ENCODE data around the gene KDR.

Gene KDR

DNA sequence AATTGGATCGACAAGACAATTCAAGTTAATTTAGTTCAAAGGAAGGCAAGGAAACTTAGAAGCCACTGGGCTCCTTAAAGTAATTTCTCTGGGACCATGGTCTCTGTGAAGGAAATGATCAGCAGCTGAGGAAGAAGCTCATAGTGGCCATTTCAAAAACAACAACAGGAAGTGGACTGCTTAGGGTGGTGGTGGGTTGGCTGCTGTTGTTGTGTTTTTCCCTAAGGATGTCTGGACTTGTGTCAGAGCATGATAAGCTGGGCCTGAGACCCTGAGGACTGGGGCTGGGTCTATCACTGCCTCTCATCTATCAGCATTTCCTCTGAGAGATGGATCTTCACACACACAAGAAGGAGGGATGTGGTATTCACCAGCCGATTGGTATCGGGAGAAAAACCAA, 18.3 kb downstream of the KDR start:
- CTCF ChIA-PET = no interaction called here
- H3K4me1 Mint-ChIP-seq = no peaks in the 10 kb centered on the region
- no peak overlapping the region for H3K27ac Mint-ChIP-seq
- no peaks in the 10 kb centered on the region for H3K36me3 Mint-ChIP-seq
- no peaks in the 10 kb centered on the region for H3K27me3 Mint-ChIP-seq
- no peak overlapping the region for H3K4me3 Mint-ChIP-seq
- H3K9me3 Mint-ChIP-seq = no peaks in the 10 kb centered on the region
- DNase-seq = no peak

DNA sequence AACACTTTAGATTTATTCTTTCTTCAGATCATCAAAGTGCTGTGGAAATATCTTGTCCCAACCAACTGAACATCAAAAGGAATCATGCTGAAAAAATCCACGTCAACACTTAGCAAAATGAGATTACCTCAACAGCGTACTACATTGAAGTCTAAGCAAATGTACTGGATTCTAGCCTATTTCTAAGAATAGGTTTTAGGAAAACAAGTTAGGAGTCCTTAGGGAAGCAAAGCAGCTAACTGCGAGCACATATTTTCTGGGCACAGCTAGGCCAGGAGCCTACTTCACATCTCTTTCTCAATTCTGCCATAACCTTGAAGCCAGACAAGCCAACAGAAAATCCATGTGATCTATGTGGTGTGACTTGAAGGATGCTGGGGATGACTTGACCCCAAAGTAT, 22.2 kb downstream of the KDR start:
- H3K4me1 Mint-ChIP-seq = no peaks in the 10 kb centered on the region
- H3K4me3 Mint-ChIP-seq = no peak overlapping the region
- DNase-seq = no peak
- no peaks in the 10 kb centered on the region for H3K9me3 Mint-ChIP-seq
- no peaks in the 10 kb centered on the region for H3K36me3 Mint-ChIP-seq
- H3K27ac Mint-ChIP-seq = no peak overlapping the region
- no peaks in the 10 kb centered on the region for H3K27me3 Mint-ChIP-seq
- CTCF ChIA-PET = interaction anchor here (0.6 kb wide), 1 partner anchor 96 kb away, joined by 3 read pairs; no protein-coding TSS in a partner anchor

DNA sequence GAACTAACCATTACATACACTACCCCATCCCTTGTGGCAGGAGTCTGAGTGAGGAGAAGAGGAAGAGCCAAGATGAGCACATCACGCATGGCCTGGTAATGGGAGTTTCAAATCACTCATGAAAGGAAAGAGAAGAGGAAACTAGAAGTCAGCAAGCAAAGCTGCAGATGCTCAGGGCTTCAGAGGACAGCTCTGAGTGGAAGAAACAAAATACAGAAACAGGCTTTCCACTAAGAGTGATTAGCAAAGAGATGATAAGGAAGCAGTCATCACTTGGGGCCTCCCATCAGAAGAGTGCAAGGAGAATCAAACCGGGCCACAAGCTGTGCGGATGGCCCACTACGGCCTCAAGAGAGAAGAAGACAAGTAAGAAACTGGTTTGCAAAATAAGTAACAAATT, 25.6 kb downstream of the KDR start:
- no peaks in the 10 kb centered on the region for H3K27me3 Mint-ChIP-seq
- no peaks in the 10 kb centered on the region for H3K9me3 Mint-ChIP-seq
- no peak overlapping the region for H3K4me3 Mint-ChIP-seq
- DNase-seq = no peak
- H3K36me3 Mint-ChIP-seq = no peaks in the 10 kb centered on the region
- H3K27ac Mint-ChIP-seq = no peak overlapping the region
- H3K4me1 Mint-ChIP-seq = no peaks in the 10 kb centered on the region
- CTCF ChIA-PET = no interaction called here

- CTCF ChIA-PET = no interaction called here
- H3K36me3 Mint-ChIP-seq = no peaks in the 10 kb centered on the region
- H3K4me1 Mint-ChIP-seq = no peaks in the 10 kb centered on the region
- no peak overlapping the region for H3K27ac Mint-ChIP-seq
- H3K4me3 Mint-ChIP-seq = no peak overlapping the region
- H3K27me3 Mint-ChIP-seq = no peaks in the 10 kb centered on the region
- no peaks in the 10 kb centered on the region for H3K9me3 Mint-ChIP-seq
- DNase-seq = no peak
Observed at GRCh38 chr4:55098456-55099204, 26.8 kb downstream of the KDR start.

DNA sequence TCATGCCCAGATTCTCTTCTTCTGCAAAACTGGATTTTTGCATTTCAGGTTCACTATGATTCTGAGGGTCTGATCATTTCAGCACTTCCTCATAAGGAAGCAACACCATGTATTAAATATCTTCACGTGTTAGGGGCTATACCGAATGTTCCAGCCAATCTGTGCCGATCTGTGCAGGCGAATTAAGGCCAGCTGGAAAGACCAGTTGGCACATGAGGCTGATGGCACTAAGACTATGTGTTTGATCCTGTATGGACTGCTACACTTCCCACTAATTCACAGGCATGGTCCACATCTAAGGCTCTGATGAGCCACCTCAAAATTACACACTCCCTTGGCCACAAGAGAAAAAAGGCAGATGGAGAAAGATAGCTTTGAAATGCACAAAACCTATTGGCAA, 28.8 kb downstream of the KDR start:
- H3K4me3 Mint-ChIP-seq = no peak overlapping the region
- CTCF ChIA-PET = no interaction called here

GRCh38 chr4:55096045-55096444, 29.4 kb downstream of the KDR start:
- DNase-seq = no peak
- H3K9me3 Mint-ChIP-seq = no peaks in the 10 kb centered on the region
- no peak overlapping the region for H3K27ac Mint-ChIP-seq
- no peaks in the 10 kb centered on the region for H3K36me3 Mint-ChIP-seq
- no peaks in the 10 kb centered on the region for H3K27me3 Mint-ChIP-seq
- no peaks in the 10 kb centered on the region for H3K4me1 Mint-ChIP-seq
- CTCF ChIA-PET = no interaction called here
- no peak overlapping the region for H3K4me3 Mint-ChIP-seq

More for the DNA sequence above, 28.8 kb downstream of the KDR start:
- DNase-seq = no peak
- Mint-ChIP-seq H3K9me3 (no peaks in the 10 kb centered on the region), H3K36me3 (no peaks in the 10 kb centered on the region), H3K27me3 (no peaks in the 10 kb centered on the region), H3K27ac (no peak overlapping the region), H3K4me1 (no peaks in the 10 kb centered on the region)

DNA sequence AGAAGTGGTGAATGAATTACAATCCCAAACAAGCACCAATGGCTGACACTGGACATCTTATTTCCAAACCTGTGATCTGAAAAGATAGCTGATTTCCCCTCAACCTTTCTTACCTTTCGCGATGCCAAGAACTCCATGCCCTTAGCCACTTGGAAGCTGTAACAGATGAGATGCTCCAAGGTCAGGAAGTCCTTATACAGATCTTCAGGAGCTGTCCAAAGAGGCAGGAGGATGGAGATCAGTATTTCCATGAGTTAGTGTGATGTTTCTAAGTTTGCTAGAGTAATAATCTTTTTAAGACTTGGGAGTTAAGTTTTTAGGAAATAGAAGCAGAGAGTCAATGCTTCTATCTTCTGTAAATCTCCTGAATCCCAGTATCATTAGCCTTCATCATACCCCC, 32.9 kb downstream of the KDR start:
- Mint-ChIP-seq H3K27me3 (no peaks in the 10 kb centered on the region), H3K4me3 (no peak overlapping the region), H3K36me3 (no peaks in the 10 kb centered on the region), H3K4me1 (no peaks in the 10 kb centered on the region), H3K9me3 (no peaks in the 10 kb centered on the region), H3K27ac (no peak overlapping the region)
- DNase-seq = no peak
- CTCF ChIA-PET = no interaction called here

GRCh38 chr4:55089916-55090315, 35.5 kb downstream of the KDR start:
- CTCF ChIA-PET = no interaction called here
- no peak overlapping the region for H3K27ac Mint-ChIP-seq

DNA sequence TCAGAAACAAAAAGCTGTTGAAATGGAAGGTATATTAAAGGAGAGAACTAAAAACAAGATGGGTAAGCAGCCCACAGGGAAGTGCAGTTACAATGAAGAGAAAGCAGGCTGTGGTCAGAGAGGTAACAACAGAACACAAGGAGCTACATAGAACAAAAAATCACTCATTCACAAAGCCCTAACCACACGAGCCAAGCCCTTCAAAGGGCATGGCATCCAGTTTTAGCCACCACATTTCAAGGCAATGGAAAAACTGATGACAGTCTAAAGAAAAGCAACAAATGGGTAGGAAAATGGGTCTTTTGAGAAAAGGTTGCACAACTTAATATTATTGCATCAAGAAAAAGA, 37.5 kb downstream of the KDR start:
- Mint-ChIP-seq H3K9me3 (no peaks in the 10 kb centered on the region), H3K4me1 (no peaks in the 10 kb centered on the region), H3K27me3 (no peaks in the 10 kb centered on the region), H3K4me3 (no peak overlapping the region), H3K27ac (no peak overlapping the region), H3K36me3 (no peaks in the 10 kb centered on the region)
- DNase-seq = no peak
- CTCF ChIA-PET = no interaction called here

More at GRCh38 chr4:55089916-55090315, 35.5 kb downstream of the KDR start:
- Mint-ChIP-seq H3K4me3 (no peak overlapping the region), H3K27me3 (no peaks in the 10 kb centered on the region), H3K4me1 (no peaks in the 10 kb centered on the region), H3K36me3 (no peaks in the 10 kb centered on the region), H3K9me3 (no peaks in the 10 kb centered on the region)
- no peak for DNase-seq

DNA sequence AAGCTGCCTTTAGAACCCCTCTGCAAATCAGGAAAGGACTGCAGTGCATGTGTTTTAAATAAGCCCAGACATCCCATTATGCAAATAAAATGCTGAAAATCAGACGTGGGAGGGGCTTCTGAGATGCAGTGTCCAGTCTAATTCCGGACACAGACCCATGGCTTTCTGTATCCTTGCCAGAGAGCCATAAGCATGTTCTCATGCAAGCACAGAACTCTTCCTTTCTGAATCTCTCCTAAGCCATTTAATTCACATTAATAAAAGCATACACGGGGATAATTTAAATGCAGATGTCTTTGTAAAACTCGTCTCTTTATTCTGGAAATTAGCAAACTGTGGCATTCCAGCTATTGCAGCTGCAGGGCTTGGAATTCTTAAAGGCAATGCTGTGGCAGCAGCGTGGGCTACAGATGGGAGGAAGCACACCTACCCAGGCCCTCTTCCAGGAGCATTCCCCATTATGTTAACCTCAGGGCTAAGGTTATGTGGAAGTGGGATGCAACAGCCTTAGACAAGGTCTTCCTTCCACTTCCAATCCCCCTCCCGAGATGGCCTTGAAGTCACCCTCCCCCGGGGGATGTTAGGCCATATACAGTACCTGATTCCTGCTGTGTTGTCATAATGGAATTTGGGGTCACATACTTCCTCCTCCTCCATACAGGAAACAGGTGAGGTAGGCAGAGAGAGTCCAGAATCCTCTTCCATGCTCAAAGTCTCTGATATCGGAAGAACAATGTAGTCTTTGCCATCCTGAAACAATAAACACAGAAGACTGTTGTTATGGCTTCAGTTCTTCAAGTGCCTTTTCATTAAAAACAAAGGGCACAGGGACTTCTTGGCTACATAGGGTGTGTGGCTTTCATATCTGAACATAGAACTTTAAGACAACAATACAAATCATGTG, 38.1 kb downstream of the KDR start:
- CTCF ChIA-PET = no interaction called here

DNA sequence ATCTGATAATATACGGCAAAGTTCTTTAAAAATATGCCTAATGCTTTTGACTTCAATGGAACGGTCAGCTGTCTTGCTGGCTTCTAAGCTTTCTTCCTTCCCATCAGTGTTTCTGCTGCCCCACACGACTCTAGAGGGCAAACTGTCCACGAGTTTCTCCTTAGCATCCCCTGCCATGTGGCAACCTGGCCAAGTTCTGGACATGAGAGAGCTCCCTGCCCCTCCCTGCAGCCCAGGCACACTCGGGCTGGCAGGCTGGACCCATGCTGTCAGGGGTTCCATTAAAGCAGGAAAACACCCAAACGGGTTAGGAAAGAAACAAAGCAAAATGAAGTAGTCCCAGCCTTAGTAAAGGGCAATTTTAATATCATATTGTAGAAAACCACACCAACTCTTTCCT, 38.8 kb downstream of the KDR start:
- CTCF ChIA-PET = no interaction called here

More for the DNA sequence above, 38.1 kb downstream of the KDR start:
- H3K4me1 Mint-ChIP-seq = no peaks in the 10 kb centered on the region
- no peak overlapping the region for H3K4me3 Mint-ChIP-seq
- H3K36me3 Mint-ChIP-seq = no peaks in the 10 kb centered on the region
- H3K27ac Mint-ChIP-seq = no peak overlapping the region
- H3K9me3 Mint-ChIP-seq = no peaks in the 10 kb centered on the region
- H3K27me3 Mint-ChIP-seq = no peaks in the 10 kb centered on the region
- DNase-seq = no peak

DNA sequence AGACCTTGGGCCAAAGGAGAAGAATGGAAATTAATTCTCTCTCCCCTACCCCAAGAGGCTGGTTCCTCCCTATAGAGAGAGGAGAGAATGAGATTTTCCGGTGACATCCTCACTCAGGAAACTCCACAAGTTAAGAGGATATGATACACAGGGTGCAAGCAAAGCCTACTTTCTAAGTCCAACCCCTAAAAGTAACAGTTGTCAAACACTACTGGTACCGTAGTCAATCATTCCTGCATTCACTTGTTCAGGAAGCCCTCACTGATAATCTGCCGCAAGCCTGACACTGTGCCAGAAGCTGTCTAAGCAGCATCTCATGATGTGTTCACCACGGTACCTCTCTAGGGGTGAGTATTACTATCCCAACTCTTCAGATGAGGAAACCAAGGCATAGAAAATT, 41.7 kb downstream of the KDR start:
- no peak overlapping the region for H3K4me3 Mint-ChIP-seq
- H3K27ac Mint-ChIP-seq = no peak overlapping the region
- H3K9me3 Mint-ChIP-seq = no peaks in the 10 kb centered on the region
- H3K36me3 Mint-ChIP-seq = no peaks in the 10 kb centered on the region
- peaks cover 12% of the 10 kb centered on the region for H3K27me3 Mint-ChIP-seq
- CTCF ChIA-PET = no interaction called here
- no peak for DNase-seq
- no peaks in the 10 kb centered on the region for H3K4me1 Mint-ChIP-seq

More for the DNA sequence above, 38.8 kb downstream of the KDR start:
- Mint-ChIP-seq H3K4me1 (no peaks in the 10 kb centered on the region), H3K36me3 (no peaks in the 10 kb centered on the region), H3K4me3 (no peak overlapping the region), H3K27ac (no peak overlapping the region), H3K9me3 (no peaks in the 10 kb centered on the region), H3K27me3 (no peaks in the 10 kb centered on the region)
- no peak for DNase-seq

- CTCF ChIA-PET = no interaction called here
- H3K27me3 Mint-ChIP-seq = peaks cover 12% of the 10 kb centered on the region
- H3K4me3 Mint-ChIP-seq = no peak overlapping the region
- no peak for DNase-seq
- no peaks in the 10 kb centered on the region for H3K9me3 Mint-ChIP-seq
- no peak overlapping the region for H3K27ac Mint-ChIP-seq
- H3K4me1 Mint-ChIP-seq = no peaks in the 10 kb centered on the region
- H3K36me3 Mint-ChIP-seq = no peaks in the 10 kb centered on the region
Observed at GRCh38 chr4:55082756-55083155, 42.6 kb downstream of the KDR start.

GRCh38 chr4:55080174-55080865, 45.1 kb downstream of the KDR start:
- Mint-ChIP-seq H3K27me3 (peaks cover 12% of the 10 kb centered on the region), H3K9me3 (no peaks in the 10 kb centered on the region), H3K36me3 (no peaks in the 10 kb centered on the region), H3K27ac (no peak overlapping the region), H3K4me1 (no peaks in the 10 kb centered on the region), H3K4me3 (no peak overlapping the region)
- CTCF ChIA-PET = no interaction called here
- DNase-seq = no peak

All from activated naive CD4-positive, alpha-beta T cell treated with anti-CD3 and anti-CD28 coated beads, Interleukin-2, amount 10 ng/mL, durations not matched to agents 7 days and 5 days (primary cell).